Measurements from ENCODE around the gene LIPC. TPM values are rescaled to one million over a fixed set of nuclear protein-coding genes. Genes with fewer than 3 reads are reported as not detected.
A peak's percentile ranks its signal among the peaks of the same experiment; 100 is the strongest.

Gene LIPC
- total and polyA plus RNA-seq, 10 of the 15 experiments (the other 5 are each of a cell fraction or from before 2014, with no cell fraction given) = 0.06 to 0.31 (median 0.16) TPM; not detected in 1

DNA sequence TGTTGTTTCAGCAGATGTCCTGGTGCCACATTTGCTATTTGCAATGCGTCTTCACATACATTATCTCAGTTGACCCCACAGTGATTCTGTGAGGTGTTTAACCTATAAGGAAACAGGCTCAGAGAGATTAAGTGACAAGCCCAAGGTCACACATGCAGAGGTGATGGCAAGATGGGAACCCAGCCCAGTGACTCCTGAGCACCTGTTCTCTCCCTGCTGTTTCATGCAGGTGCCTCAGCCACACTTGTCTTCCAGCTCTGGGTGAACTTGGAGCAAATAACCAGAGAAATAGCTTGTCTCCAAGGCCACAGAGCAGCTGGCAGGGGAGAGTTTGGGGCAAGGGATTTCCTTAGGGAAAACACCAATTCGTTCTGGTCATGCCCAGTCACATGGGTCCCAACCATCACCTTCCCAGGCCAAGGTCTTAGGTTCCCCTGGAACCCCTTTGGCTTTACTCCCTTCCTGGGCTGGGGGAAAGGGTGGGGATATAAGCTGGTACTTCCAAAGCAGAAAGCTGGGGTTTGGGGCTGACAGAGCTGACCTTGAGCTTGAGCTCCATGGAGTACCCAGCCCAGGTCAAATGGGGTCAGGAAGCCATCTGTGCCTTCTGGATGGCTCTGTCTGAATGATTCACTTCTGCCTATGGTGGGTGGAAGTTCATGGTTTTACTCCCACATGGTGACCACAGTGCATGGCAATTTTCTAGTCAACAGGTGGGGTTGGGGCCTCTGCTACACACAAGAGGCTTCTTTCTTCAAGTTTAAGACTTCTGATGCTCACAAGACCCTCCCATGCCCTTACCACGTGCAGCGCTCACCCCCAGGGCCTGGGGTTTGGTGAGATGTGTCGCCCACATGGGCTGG lies 22.4 kb downstream of the LIPC start (continued):
- TF ChIP-seq, protein P1, sequence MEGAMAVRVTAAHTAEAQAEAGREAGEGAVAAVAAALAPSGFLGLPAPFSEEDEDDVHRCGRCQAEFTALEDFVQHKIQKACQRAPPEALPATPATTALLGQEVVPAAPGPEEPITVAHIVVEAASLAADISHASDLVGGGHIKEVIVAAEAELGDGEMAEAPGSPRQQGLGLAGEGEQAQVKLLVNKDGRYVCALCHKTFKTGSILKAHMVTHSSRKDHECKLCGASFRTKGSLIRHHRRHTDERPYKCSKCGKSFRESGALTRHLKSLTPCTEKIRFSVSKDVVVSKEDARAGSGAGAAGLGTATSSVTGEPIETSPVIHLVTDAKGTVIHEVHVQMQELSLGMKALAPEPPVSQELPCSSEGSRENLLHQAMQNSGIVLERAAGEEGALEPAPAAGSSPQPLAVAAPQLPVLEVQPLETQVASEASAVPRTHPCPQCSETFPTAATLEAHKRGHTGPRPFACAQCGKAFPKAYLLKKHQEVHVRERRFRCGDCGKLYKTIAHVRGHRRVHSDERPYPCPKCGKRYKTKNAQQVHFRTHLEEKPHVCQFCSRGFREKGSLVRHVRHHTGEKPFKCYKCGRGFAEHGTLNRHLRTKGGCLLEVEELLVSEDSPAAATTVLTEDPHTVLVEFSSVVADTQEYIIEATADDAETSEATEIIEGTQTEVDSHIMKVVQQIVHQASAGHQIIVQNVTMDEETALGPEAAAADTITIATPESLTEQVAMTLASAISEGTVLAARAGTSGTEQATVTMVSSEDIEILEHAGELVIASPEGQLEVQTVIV (IDR thresholded peaks at IDR 0.05; ENCODE audit: borderline replicate concordance, partially characterized antibody) = no peak
- TF ChIP-seq RBBP5 (conservative IDR thresholded peaks at IDR 0.05) = no peak
- no peak for TF ChIP-seq ESRRA (IDR thresholded peaks at IDR 0.05; ENCODE audit: low read length)
- TF ChIP-seq ZBED1 (IDR thresholded peaks at IDR 0.05; ENCODE audit: borderline replicate concordance) = no peak
- TF ChIP-seq HDAC2 (IDR thresholded peaks at IDR 0.05) = no peak
- TF ChIP-seq, protein P2, sequence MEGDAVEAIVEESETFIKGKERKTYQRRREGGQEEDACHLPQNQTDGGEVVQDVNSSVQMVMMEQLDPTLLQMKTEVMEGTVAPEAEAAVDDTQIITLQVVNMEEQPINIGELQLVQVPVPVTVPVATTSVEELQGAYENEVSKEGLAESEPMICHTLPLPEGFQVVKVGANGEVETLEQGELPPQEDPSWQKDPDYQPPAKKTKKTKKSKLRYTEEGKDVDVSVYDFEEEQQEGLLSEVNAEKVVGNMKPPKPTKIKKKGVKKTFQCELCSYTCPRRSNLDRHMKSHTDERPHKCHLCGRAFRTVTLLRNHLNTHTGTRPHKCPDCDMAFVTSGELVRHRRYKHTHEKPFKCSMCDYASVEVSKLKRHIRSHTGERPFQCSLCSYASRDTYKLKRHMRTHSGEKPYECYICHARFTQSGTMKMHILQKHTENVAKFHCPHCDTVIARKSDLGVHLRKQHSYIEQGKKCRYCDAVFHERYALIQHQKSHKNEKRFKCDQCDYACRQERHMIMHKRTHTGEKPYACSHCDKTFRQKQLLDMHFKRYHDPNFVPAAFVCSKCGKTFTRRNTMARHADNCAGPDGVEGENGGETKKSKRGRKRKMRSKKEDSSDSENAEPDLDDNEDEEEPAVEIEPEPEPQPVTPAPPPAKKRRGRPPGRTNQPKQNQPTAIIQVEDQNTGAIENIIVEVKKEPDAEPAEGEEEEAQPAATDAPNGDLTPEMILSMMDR (IDR thresholded peaks at IDR 0.05 in 2 of 3, conservative IDR thresholded peaks at IDR 0.05 in 1 of 3; ENCODE audit: control insufficient read depth in 2 of 3, extremely low read depth in 1 of 3, insufficient read depth in 1 of 3, low read depth in 3 of 3, low read length in 3 of 3) = no peak
- TF ChIP-seq POLR2AphosphoS2 (IDR thresholded peaks at IDR 0.05; ENCODE audit: low read depth, low read length) = no peak
- TF ChIP-seq SREBF2 (IDR thresholded peaks at IDR 0.05; ENCODE audit: low read length) = no peak
- TF ChIP-seq TCF12 (IDR thresholded peaks at IDR 0.05; ENCODE audit: low read depth, low read length) = peak; percentile 93
- no peak for TF ChIP-seq MYB (IDR thresholded peaks at IDR 0.05; ENCODE audit: borderline replicate concordance, low read depth, low read length)
- TF ChIP-seq RELB (IDR thresholded peaks at IDR 0.05; ENCODE audit: low read depth) = peak; percentile 52; the same call in 1 of the 2 replicates
- no peak for TF ChIP-seq CHD4 (IDR thresholded peaks at IDR 0.05)
- peak; percentile 92 for TF ChIP-seq BCL11A (IDR thresholded peaks at IDR 0.05; ENCODE audit: low read depth, low read length)
- TF ChIP-seq EED (IDR thresholded peaks at IDR 0.05; ENCODE audit: low read depth) = peak; percentile 82
- TF ChIP-seq HDGF (IDR thresholded peaks at IDR 0.05) = no peak
- peak in 1 of 2 experiments; percentile 37; a peak in 2 of 4 replicates for TF ChIP-seq ETV6 (conservative IDR thresholded peaks at IDR 0.05 in 1 of 2, IDR thresholded peaks at IDR 0.05 in 1 of 2; ENCODE audit: borderline replicate concordance in 1 of 2, low read depth in 1 of 2)
- TF ChIP-seq CBFB (IDR thresholded peaks at IDR 0.05; ENCODE audit: low read depth) = peak; percentile 85; the same call in 1 of the 2 replicates
- no peak for TF ChIP-seq NFYB (IDR thresholded peaks at IDR 0.05; ENCODE audit: insufficient read depth, low read depth, low read length)
- TF ChIP-seq NRF1 (conservative IDR thresholded peaks at IDR 0.05; ENCODE audit: low read depth, low read length) = no peak
- TF ChIP-seq CEBPB (IDR thresholded peaks at IDR 0.05; ENCODE audit: borderline replicate concordance in 1 of 2, low read depth in 2 of 2, low read length in 2 of 2) = no peak
- TF ChIP-seq RAD21 (IDR thresholded peaks at IDR 0.05; ENCODE audit: insufficient read depth, low read depth, low read length) = peak; percentile 39
- TF ChIP-seq PML (IDR thresholded peaks at IDR 0.05; ENCODE audit: low read length) = peak; percentile 48; the same call in 1 of the 2 replicates
- no peak for TF ChIP-seq SMC3 (IDR thresholded peaks at IDR 0.05; ENCODE audit: borderline replicate concordance, low read length)
- TF ChIP-seq ZNF384 (IDR thresholded peaks at IDR 0.05; ENCODE audit: borderline replicate concordance, low read depth, low read length) = no peak
- no peak for TF ChIP-seq YBX1 (IDR thresholded peaks at IDR 0.05)

Measured in GM12878 (cell line).